NCI-H774 (cell line): ENCODE measurements around the gene TMEM9.
"Not testable (repeated sequence)": the region's sequence is repeated elsewhere in the genome, so short reads cannot be mapped to it uniquely, and the experiment has no call there.

Experiments
- DNase-seq: peaks from one replicate; lab custom pipeline; 2025; lab: John Stamatoyannopoulos, UW

TMEM9 gene

GRCh38 chr1:201172999-201173610, 18.8 kb upstream of the TMEM9 start:
- no peak for DNase-seq

GRCh38 chr1:201172326-201172725, 18.1 kb upstream of the TMEM9 start:
- no peak for DNase-seq

GRCh38 chr1:201171063-201172036, 17.1 kb upstream of the TMEM9 start:
- DNase-seq = peak; percentile 80

- DNase-seq = peak; percentile 94
These were observed 16.3 kb upstream of the TMEM9 start for GRCh38 chr1:201170533-201171062.

GRCh38 chr1:201169971-201170532, 15.8 kb upstream of the TMEM9 start:
- DNase-seq = no peak

- no peak for DNase-seq
These were observed 14.9 kb upstream of the TMEM9 start for GRCh38 chr1:201169203-201169602.

GRCh38 chr1:201167041-201167991, 13.0 kb upstream of the TMEM9 start:
- DNase-seq = peak; percentile 62

GRCh38 chr1:201164645-201165044, 10.4 kb upstream of the TMEM9 start:
- DNase-seq = no peak

- DNase-seq = no peak
These were observed 9.4 kb upstream of the TMEM9 start for GRCh38 chr1:201163707-201164106.

- not testable (repeated sequence) for DNase-seq
These were observed 8.8 kb upstream of the TMEM9 start for GRCh38 chr1:201163036-201163435.

- DNase-seq = no peak
These were observed 3.7 kb upstream of the TMEM9 start for GRCh38 chr1:201157949-201158348.

- DNase-seq = no peak
These were observed 2.5 kb upstream of the TMEM9 start for GRCh38 chr1:201156819-201157218.

- DNase-seq = no peak
These were observed 2.1 kb upstream of the TMEM9 start for GRCh38 chr1:201156346-201156745.

- no peak for DNase-seq
These were observed 1.1 kb upstream of the TMEM9 start for GRCh38 chr1:201155354-201155753.

GRCh38 chr1:201153474-201154388, 543 bp downstream of the TMEM9 start:
- DNase-seq = peak; percentile 68

GRCh38 chr1:201149400-201149799, 4.9 kb downstream of the TMEM9 start:
- peak; percentile 9 for DNase-seq

GRCh38 chr1:201147396-201148015, 6.8 kb downstream of the TMEM9 start:
- DNase-seq = no peak

GRCh38 chr1:201146626-201147390, 7.5 kb downstream of the TMEM9 start:
- DNase-seq = no peak

- no peak for DNase-seq
These were observed 8.5 kb downstream of the TMEM9 start for GRCh38 chr1:201145816-201146215.
